HepG2 (cell line): Measurements from ENCODE around the gene VAT1L. TPM values are rescaled to one million over a fixed set of nuclear protein-coding genes. Genes with fewer than 3 reads are reported as not detected.

Experiments used
- ATAC-seq: fragments of 200-7000 bp; cut with Tn5 transposase; 3 replicates; pipeline ENCODE4 v1.9.1; 2020; ENCODE audit warnings: mild to moderate bottlenecking, moderate library complexity
- BruUV-seq: library from RNA; stranded (reverse); fragments of 400-500 nt; replicated peaks from 2 replicates; lab custom pipeline; 2021; lab: Mats Ljungman, UMichigan
- CTCF ChIA-PET: fragments of 300-600 bp; formaldehyde crosslinking; extraction: SDS; loops from one replicate; lab custom pipeline; 2021; ENCODE audit warnings: low total read pairs, inconsistent platforms, low intra/inter-chr PET ratio; lab: Yijun Ruan, JAX
- POLR2A ChIA-PET: fragments of 350-600 bp; sonication (Branson Sonifier 250); formaldehyde crosslinking; loops from one replicate; lab custom pipeline; 2020; ENCODE audit warnings: antibody characterized with exemption, inconsistent platforms; lab: Yijun Ruan, JAX
- DNase-seq: peaks from one replicate; pipeline ENCODE4 v3.0.0-alpha.2; 2015; ENCODE audit warnings: low spot score
- FAIRE-seq: peaks from 3 replicates; lab custom pipeline; 2011; peaks lifted over from hg19 to GRCh38; lab: Jason Lieb, UNC
- H2AFZ ChIP-seq: one replicate; pipeline ENCODE4 v1.6.1; 2011; ENCODE audit warnings: low read length, inconsistent platforms
- H3K27ac ChIP-seq: fragments of 300-600 bp; 3 replicates; pipeline ENCODE4 v1.8.0; 2011; ENCODE audit warnings: mixed run types, mild to moderate bottlenecking, mixed read lengths, low read length, inconsistent platforms; ENCODE audit not compliant: insufficient read depth; ENCODE audit errors: extremely low read length
- H3K27me3 ChIP-seq, 2 experiments: fragments of 200-600 bp in 1 of 2; 2 replicates in 1 of 2; 3 replicates in 1 of 2; pipeline versions ENCODE4 v1.6.0 to v1.8.0; 2011; ENCODE audit warnings: low read length in 2 of 2, mild to moderate bottlenecking in 2 of 2, moderate library complexity in 2 of 2, inconsistent platforms in 1 of 2; ENCODE audit not compliant: insufficient read depth in 2 of 2, control insufficient read depth in 1 of 2
- H3K36me3 ChIP-seq, 2 experiments: fragments of 200-600 bp in 1 of 2; replicated peaks in 1 of 2; 2 replicates in 1 of 2; 3 replicates in 1 of 2; pipeline versions ENCODE4 v1.5.1 to v1.8.0; 2011; ENCODE audit warnings: low read length in 2 of 2, inconsistent platforms in 1 of 2; ENCODE audit not compliant: insufficient read depth in 2 of 2, control insufficient read depth in 1 of 2
- H3K4me1 ChIP-seq: 2 replicates; pipeline ENCODE4 v1.5.1; 2012; ENCODE audit warnings: low read length, inconsistent platforms; ENCODE audit not compliant: insufficient read depth
- H3K4me2 ChIP-seq: 2 replicates; pipeline ENCODE4 v1.6.0; 2011; ENCODE audit warnings: low read depth, low read length, inconsistent platforms
- H3K4me3 ChIP-seq, 3 experiments: fragments of 200-600 bp in 1 of 3; sonication (generic), shearing (Covaris generic) in 1 of 3; replicated peaks in 1 of 3; 2 replicates each; pipeline ENCODE4 v1.5.1; 2011 to 2016; ENCODE audit warnings: low read length in 3 of 3, inconsistent platforms in 2 of 3, low read depth in 2 of 3, mild to moderate bottlenecking in 2 of 3, control low read depth in 1 of 3, mixed read lengths in 1 of 3; ENCODE audit not compliant: insufficient read depth in 1 of 3
- H3K79me2 ChIP-seq: one replicate; pipeline ENCODE4 v1.6.1; 2011; ENCODE audit warnings: low read length, inconsistent platforms; ENCODE audit not compliant: insufficient read depth
- H3K9ac ChIP-seq: 2 replicates; pipeline ENCODE4 v1.6.0; 2011; ENCODE audit warnings: mild to moderate bottlenecking, low read depth, low read length, inconsistent platforms; ENCODE audit not compliant: insufficient read depth
- H3K9me3 ChIP-seq: 2 replicates; pipeline ENCODE4 v1.5.1; 2012; ENCODE audit warnings: mild to moderate bottlenecking, low read length
- H4K20me1 ChIP-seq: 2 replicates; pipeline ENCODE4 v1.6.0; 2011; ENCODE audit warnings: inconsistent platforms, mild to moderate bottlenecking, low read length, moderate library complexity; ENCODE audit not compliant: insufficient read depth
- AFF4 ChIP-seq: sonication (generic); formaldehyde crosslinking; IDR thresholded peaks from 2 replicates; pipeline ENCODE4 v1.4.0; 2020; ENCODE audit warnings: missing genetic modification reagents
- ATM ChIP-seq: fragments of 450-650 bp; IDR thresholded peaks from 2 replicates; pipeline ENCODE4 v1.7.1; 2017; ENCODE audit warnings: mild to moderate bottlenecking, borderline replicate concordance
- CREB1 ChIP-seq, 2 experiments: fragments of 450-650 bp in 1 of 2; IDR thresholded peaks; 2 replicates each; pipeline ENCODE4 v1.6.1; 2016 to 2017; ENCODE audit warnings: control low read depth in 1 of 2, mild to moderate bottlenecking in 1 of 2, missing compliant biosample characterization in 1 of 2, missing genetic modification characterization in 1 of 2
- KDM4B ChIP-seq: sonication (generic); formaldehyde crosslinking; IDR thresholded peaks from 2 replicates; pipeline ENCODE4 v1.4.0; 2020; ENCODE audit warnings: missing genetic modification reagents
- KMT2A ChIP-seq: sonication (generic); formaldehyde crosslinking; IDR thresholded peaks from 2 replicates; pipeline ENCODE4 v1.4.0; 2020; ENCODE audit warnings: missing genetic modification reagents
- LBX2 ChIP-seq: sonication (generic); formaldehyde crosslinking; IDR thresholded peaks from 2 replicates; pipeline ENCODE4 v1.5.0; 2020; ENCODE audit warnings: missing genetic modification reagents, mild to moderate bottlenecking, borderline replicate concordance
- MBNL3 ChIP-seq: fragments of 250-450 bp; sonication (Bioruptor Pico); conservative IDR thresholded peaks from 2 replicates; pipeline ENCODE4 v1.8.0; 2022; ENCODE audit warnings: mild to moderate bottlenecking, inconsistent platforms
- NFYC ChIP-seq: IDR thresholded peaks from 2 replicates; pipeline ENCODE4 v1.6.1; 2016; ENCODE audit warnings: missing genetic modification reagents, missing compliant biosample characterization
- PATZ1 ChIP-seq: sonication (generic); formaldehyde crosslinking; IDR thresholded peaks from 2 replicates; pipeline ENCODE4 v1.4.0; 2020; ENCODE audit warnings: missing genetic modification reagents
- PHF20 ChIP-seq: sonication (generic); formaldehyde crosslinking; IDR thresholded peaks from 2 replicates; pipeline ENCODE4 v1.5.0; 2020; ENCODE audit warnings: mild to moderate bottlenecking, missing genetic modification reagents
- ZBTB39 ChIP-seq: sonication (generic); formaldehyde crosslinking; IDR thresholded peaks from 2 replicates; pipeline ENCODE4 v1.5.0; 2020; ENCODE audit warnings: missing genetic modification reagents
- ZC3H13 ChIP-seq: sonication (generic); formaldehyde crosslinking; IDR thresholded peaks from 2 replicates; pipeline ENCODE4 v1.8.1; 2023; ENCODE audit warnings: mild to moderate bottlenecking, missing genetic modification reagents, moderate library complexity
- ZNF33B ChIP-seq: sonication (generic); formaldehyde crosslinking; IDR thresholded peaks from 2 replicates; pipeline ENCODE4 v1.5.1; 2020; ENCODE audit warnings: mild to moderate bottlenecking, missing genetic modification reagents
- WGBS: methylation state at CpG from one replicate; pipeline ENCODE4 v1.1.6; 2017; ENCODE audit warnings: low lambda C conversion rate; 5-methylcytosine and 5-hydroxymethylcytosine counted together
- in situ Hi-C: cut with HindIII; loops from 2 replicates; pipeline ENCODE4 v1.10.0; 2017; ENCODE audit warnings: low pct_unique_long_range_greater_than_20kb; ENCODE audit not compliant: extremely low pct_ligation_motif_present
- intact Hi-C: fragments of 100-400 bp; cut with micrococcal nuclease; formaldehyde crosslinking; loops from one replicate; pipeline ENCODE4 v1.10.0; 2022; ENCODE audit not compliant: unreplicated experiment
- polyA plus RNA-seq, 8 experiments: library from polyadenylated mRNA; depleted of rRNA in 3 of 8; stranded (reverse) in 7 of 8; unstranded in 1 of 8; fragments of >200 nt; fragmentation: Illumina TruSeq in 4 of 8; extraction: Trizol in 4 of 8; gene quantifications; 2 replicates each; pipeline versions ENCODE4 v1.2.1 to v1.2.3, GENCODE V29; 2011 to 2016; ENCODE audit warnings: low read depth in 4 of 8, missing spikeins in 1 of 8, mixed read lengths in 1 of 8; ENCODE audit not compliant: insufficient read depth in 1 of 8
- total RNA-seq, 5 experiments: library from RNA; depleted of rRNA; stranded (reverse); fragments of >200 nt; fragmentation: Illumina TruSeq; extraction: Trizol; gene quantifications; 2 replicates each; pipeline ENCODE4 v1.2.3, GENCODE V29; 2016; ENCODE audit warnings: low read depth in 1 of 5

The VAT1L gene
- total and polyA plus RNA-seq, 2 of the 13 experiments (the other 11 are each of a cell fraction or from before 2014, with no cell fraction given): not detected

GRCh38 chr16:78025631-78026030, 237.3 kb downstream of the VAT1L start:
- WGBS: 0% methylated on average over 1 of the region's 1 CpG

More at GRCh38 chr16:78025631-78026030, 237.3 kb downstream of the VAT1L start:
- no peak for TF ChIP-seq ZNF33B (CRISPR knock-in tag)
- TF ChIP-seq ZBTB39 (CRISPR knock-in tag): no peak
- no peak for TF ChIP-seq ATM
- no peak for TF ChIP-seq PHF20 (CRISPR knock-in tag)
- no peak for TF ChIP-seq PATZ1
- TF ChIP-seq LBX2: no peak
- TF ChIP-seq NFYC (CRISPR knock-in tag): no peak
- TF ChIP-seq MBNL3 (CRISPR knock-in tag): no peak
- TF ChIP-seq AFF4 (CRISPR knock-in tag): no peak
- no peak for TF ChIP-seq KMT2A (CRISPR knock-in tag)
- no peak for TF ChIP-seq KDM4B (CRISPR knock-in tag)
- no peak for TF ChIP-seq CREB1 (IDR thresholded peaks at IDR 0.05)
- TF ChIP-seq CREB1 (CRISPR knock-in tag; IDR thresholded peaks at IDR 0.05): no peak
- TF ChIP-seq ZC3H13 (CRISPR knock-in tag): no peak
- ATAC-seq: no peak
- FAIRE-seq: no peak
- Histone ChIP-seq H3K9me3 (no peaks in the 10 kb centered on the region), H3K9ac (no peak overlapping the region), H3K27me3 (peaks cover 0 to 3% of the 10 kb centered on the region in 2 experiments; a peak in 2 of 5 replicates), H3K4me3 (no peak overlapping the region), H3K27ac (no peak overlapping the region), H2AFZ (no peak overlapping the region), H3K79me2 (no peaks in the 10 kb centered on the region), H3K4me2 (no peak overlapping the region), H3K4me1 (no peaks in the 10 kb centered on the region), H4K20me1 (no peaks in the 10 kb centered on the region), H3K36me3 (no peaks in the 10 kb centered on the region)
- CTCF ChIA-PET: no interaction called here
- in situ Hi-C loops (no loop called here), intact Hi-C loops (no loop called here)
- POLR2A ChIA-PET: no interaction called here
- no peak for DNase-seq
- no TSS peak for BruUV-seq
